HepG2 (cell line): ENCODE measurements around the gene STARD13. TPM values are rescaled to one million over a fixed set of nuclear protein-coding genes. Genes with fewer than 3 reads are reported as not detected.

Experiments used
- ARHGAP35 ChIP-seq: sonication (generic); formaldehyde crosslinking; IDR thresholded peaks from 2 replicates; pipeline ENCODE4 v1.9.0; 2022; ENCODE audit warnings: mild to moderate bottlenecking, inconsistent platforms, moderate library complexity, missing genetic modification reagents, borderline replicate concordance
- ATRX ChIP-seq: sonication (generic); formaldehyde crosslinking; IDR thresholded peaks from 2 replicates; pipeline ENCODE4 v1.4.0; 2020; ENCODE audit warnings: missing genetic modification reagents, borderline replicate concordance
- BRCA1 ChIP-seq: sonication (generic); formaldehyde crosslinking; IDR thresholded peaks from 2 replicates; pipeline ENCODE4 v1.4.0; 2020; ENCODE audit warnings: missing genetic modification reagents
- CAMTA2 ChIP-seq: sonication (generic); formaldehyde crosslinking; IDR thresholded peaks from 2 replicates; pipeline ENCODE4 v1.4.0; 2020; ENCODE audit warnings: mild to moderate bottlenecking, missing genetic modification reagents, borderline replicate concordance
- ETV6 ChIP-seq: sonication (generic); formaldehyde crosslinking; conservative IDR thresholded peaks from 2 replicates; pipeline ENCODE4 v1.4.0; 2020; ENCODE audit warnings: missing genetic modification reagents
- FLYWCH1 ChIP-seq: sonication (generic); formaldehyde crosslinking; IDR thresholded peaks from 2 replicates; pipeline ENCODE4 v1.8.1; 2023; ENCODE audit warnings: mild to moderate bottlenecking, missing genetic modification reagents
- PHF20 ChIP-seq: sonication (generic); formaldehyde crosslinking; IDR thresholded peaks from 2 replicates; pipeline ENCODE4 v1.5.0; 2020; ENCODE audit warnings: mild to moderate bottlenecking, missing genetic modification reagents
- PLRG1 ChIP-seq: fragments of 450-650 bp; conservative IDR thresholded peaks from 2 replicates; pipeline ENCODE4 v1.6.1; 2016
- POLR2AphosphoS5 ChIP-seq: IDR thresholded peaks from 2 replicates; pipeline ENCODE4 v1.6.1; 2012; ENCODE audit warnings: low read depth, low read length
- PRMT3 ChIP-seq: sonication (generic); formaldehyde crosslinking; IDR thresholded peaks from 2 replicates; pipeline ENCODE4 v1.8.1; 2022; ENCODE audit warnings: low read depth, mild to moderate bottlenecking, moderate library complexity, missing genetic modification reagents, borderline replicate concordance
- RAD21 ChIP-seq: fragments of 450-650 bp; formaldehyde crosslinking; IDR thresholded peaks from 2 replicates; pipeline ENCODE4 v1.5.0; 2020; ENCODE audit warnings: mild to moderate bottlenecking
- TCF7 ChIP-seq: sonication (generic); IDR thresholded peaks from 2 replicates; pipeline ENCODE4 v1.6.1; 2016; ENCODE audit warnings: antibody characterized with exemption, low read depth
- ZNF367 ChIP-seq: sonication (generic); formaldehyde crosslinking; IDR thresholded peaks from 2 replicates; pipeline ENCODE4 v1.4.0; 2020; ENCODE audit warnings: missing genetic modification reagents, borderline replicate concordance
- ZNF484 ChIP-seq: sonication (generic); formaldehyde crosslinking; IDR thresholded peaks from 2 replicates; pipeline ENCODE4 v1.5.1; 2020; ENCODE audit warnings: mild to moderate bottlenecking, low read depth, missing genetic modification reagents, borderline replicate concordance
- ZSCAN29 ChIP-seq: sonication (generic); formaldehyde crosslinking; conservative IDR thresholded peaks from 2 replicates; pipeline ENCODE4 v1.4.0; 2020; ENCODE audit warnings: mild to moderate bottlenecking, missing genetic modification reagents
- polyA plus RNA-seq, 8 experiments: library from polyadenylated mRNA; depleted of rRNA in 3 of 8; stranded (reverse) in 7 of 8; unstranded in 1 of 8; fragments of >200 nt; fragmentation: Illumina TruSeq in 4 of 8; extraction: Trizol in 4 of 8; gene quantifications; 2 replicates each; pipeline versions ENCODE4 v1.2.1 to v1.2.3, GENCODE V29; 2011 to 2016; ENCODE audit warnings: low read depth in 4 of 8, missing spikeins in 1 of 8, mixed read lengths in 1 of 8; ENCODE audit not compliant: insufficient read depth in 1 of 8
- total RNA-seq, 5 experiments: library from RNA; depleted of rRNA; stranded (reverse); fragments of >200 nt; fragmentation: Illumina TruSeq; extraction: Trizol; gene quantifications; 2 replicates each; pipeline ENCODE4 v1.2.3, GENCODE V29; 2016; ENCODE audit warnings: low read depth in 1 of 5
- TF ChIP-seq, protein P1 (sequence below): IDR thresholded peaks from 2 replicates; pipeline ENCODE4 v1.6.1; 2016; ENCODE audit warnings: missing genetic modification reagents, missing compliant biosample characterization
- TF ChIP-seq, protein P2 (sequence below): sonication (generic); formaldehyde crosslinking; IDR thresholded peaks from 2 replicates; pipeline ENCODE4 v1.4.0; 2020; ENCODE audit warnings: missing genetic modification reagents, borderline replicate concordance
- TF ChIP-seq, protein P3 (sequence below): sonication (generic); formaldehyde crosslinking; IDR thresholded peaks from 2 replicates; pipeline ENCODE4 v1.4.0; 2020; ENCODE audit warnings: mild to moderate bottlenecking, missing genetic modification reagents, borderline replicate concordance

Gene STARD13
- total and polyA plus RNA-seq, 2 of the 13 experiments (the other 11 are each of a cell fraction or from before 2014, with no cell fraction given), result 12.8 to 14.3 TPM

DNA sequence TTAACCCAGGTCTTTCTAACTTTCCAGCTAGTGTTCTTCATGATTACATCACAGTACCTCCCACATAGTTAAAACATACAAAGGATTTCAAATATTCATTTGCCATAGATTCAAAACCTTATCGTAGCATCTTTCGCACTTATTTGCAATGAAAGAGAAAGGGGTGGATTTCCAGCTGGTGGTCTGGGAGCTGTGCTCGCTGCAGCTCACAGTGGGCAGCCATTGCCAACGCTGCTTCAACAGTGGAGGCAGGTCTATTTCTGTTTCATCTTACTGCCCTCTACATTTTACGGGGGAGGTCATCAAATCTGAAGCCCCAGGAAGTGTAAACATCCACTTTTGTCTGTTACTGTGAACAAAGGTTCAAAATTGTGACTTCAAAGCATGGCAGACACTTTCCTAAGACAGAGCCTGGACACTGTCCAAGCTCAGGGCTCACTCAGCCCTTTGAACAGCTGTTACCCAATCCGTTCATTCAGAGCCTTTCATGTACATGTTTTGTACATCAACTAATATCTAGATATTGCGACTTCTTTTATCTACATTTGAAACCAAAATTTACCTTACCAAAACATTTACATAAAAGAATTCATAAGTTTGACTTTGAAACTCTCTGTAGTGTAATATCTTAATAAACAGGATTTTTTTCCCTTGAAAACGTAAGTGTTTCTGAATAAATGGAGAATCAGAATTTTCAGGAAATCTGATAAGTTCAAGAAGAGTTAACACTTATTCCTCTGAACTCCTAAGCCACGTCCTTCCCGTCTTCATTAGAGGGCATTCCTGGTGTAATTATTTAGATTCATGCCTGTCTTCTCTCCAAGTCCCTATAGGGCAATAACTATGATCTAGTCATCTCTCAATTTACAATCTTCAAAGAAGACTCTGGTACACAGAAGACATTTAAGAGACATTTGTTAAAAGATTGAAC is 25.1 kb downstream of the STARD13 start (continued):
- TF ChIP-seq PHF20 (CRISPR knock-in tag) (no peak), ZSCAN29 (CRISPR knock-in tag) (peak; percentile 77), RAD21 (CRISPR knock-in tag) (peak; percentile 12; the same call in 1 of the 2 replicates), PRMT3 (CRISPR knock-in tag) (no peak), ETV6 (CRISPR knock-in tag) (no peak), ARHGAP35 (CRISPR knock-in tag) (no peak), CAMTA2 (CRISPR knock-in tag) (no peak), PLRG1 (no peak), TCF7 (peak; percentile 100), FLYWCH1 (CRISPR knock-in tag) (no peak), POLR2AphosphoS5 (peak; percentile 55), ATRX (CRISPR knock-in tag) (no peak), BRCA1 (CRISPR knock-in tag) (0 out of 2 replicates have a peak, but pooled peaks have one; percentile 15), ZNF484 (CRISPR knock-in tag) (no peak), ZNF367 (no peak)
- TF ChIP-seq, protein P1, sequence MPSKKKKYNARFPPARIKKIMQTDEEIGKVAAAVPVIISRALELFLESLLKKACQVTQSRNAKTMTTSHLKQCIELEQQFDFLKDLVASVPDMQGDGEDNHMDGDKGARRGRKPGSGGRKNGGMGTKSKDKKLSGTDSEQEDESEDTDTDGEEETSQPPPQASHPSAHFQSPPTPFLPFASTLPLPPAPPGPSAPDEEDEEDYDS (CRISPR knock-in tag), result peak; percentile 74; the same call in 1 of the 2 replicates
- TF ChIP-seq, protein P2, sequence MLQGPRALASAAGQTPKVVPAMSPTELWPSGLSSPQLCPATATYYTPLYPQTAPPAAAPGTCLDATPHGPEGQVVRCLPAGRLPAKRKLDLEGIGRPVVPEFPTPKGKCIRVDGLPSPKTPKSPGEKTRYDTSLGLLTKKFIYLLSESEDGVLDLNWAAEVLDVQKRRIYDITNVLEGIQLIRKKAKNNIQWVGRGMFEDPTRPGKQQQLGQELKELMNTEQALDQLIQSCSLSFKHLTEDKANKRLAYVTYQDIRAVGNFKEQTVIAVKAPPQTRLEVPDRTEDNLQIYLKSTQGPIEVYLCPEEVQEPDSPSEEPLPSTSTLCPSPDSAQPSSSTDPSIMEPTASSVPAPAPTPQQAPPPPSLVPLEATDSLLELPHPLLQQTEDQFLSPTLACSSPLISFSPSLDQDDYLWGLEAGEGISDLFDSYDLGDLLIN (CRISPR knock-in tag), result no peak
- TF ChIP-seq, protein P3, sequence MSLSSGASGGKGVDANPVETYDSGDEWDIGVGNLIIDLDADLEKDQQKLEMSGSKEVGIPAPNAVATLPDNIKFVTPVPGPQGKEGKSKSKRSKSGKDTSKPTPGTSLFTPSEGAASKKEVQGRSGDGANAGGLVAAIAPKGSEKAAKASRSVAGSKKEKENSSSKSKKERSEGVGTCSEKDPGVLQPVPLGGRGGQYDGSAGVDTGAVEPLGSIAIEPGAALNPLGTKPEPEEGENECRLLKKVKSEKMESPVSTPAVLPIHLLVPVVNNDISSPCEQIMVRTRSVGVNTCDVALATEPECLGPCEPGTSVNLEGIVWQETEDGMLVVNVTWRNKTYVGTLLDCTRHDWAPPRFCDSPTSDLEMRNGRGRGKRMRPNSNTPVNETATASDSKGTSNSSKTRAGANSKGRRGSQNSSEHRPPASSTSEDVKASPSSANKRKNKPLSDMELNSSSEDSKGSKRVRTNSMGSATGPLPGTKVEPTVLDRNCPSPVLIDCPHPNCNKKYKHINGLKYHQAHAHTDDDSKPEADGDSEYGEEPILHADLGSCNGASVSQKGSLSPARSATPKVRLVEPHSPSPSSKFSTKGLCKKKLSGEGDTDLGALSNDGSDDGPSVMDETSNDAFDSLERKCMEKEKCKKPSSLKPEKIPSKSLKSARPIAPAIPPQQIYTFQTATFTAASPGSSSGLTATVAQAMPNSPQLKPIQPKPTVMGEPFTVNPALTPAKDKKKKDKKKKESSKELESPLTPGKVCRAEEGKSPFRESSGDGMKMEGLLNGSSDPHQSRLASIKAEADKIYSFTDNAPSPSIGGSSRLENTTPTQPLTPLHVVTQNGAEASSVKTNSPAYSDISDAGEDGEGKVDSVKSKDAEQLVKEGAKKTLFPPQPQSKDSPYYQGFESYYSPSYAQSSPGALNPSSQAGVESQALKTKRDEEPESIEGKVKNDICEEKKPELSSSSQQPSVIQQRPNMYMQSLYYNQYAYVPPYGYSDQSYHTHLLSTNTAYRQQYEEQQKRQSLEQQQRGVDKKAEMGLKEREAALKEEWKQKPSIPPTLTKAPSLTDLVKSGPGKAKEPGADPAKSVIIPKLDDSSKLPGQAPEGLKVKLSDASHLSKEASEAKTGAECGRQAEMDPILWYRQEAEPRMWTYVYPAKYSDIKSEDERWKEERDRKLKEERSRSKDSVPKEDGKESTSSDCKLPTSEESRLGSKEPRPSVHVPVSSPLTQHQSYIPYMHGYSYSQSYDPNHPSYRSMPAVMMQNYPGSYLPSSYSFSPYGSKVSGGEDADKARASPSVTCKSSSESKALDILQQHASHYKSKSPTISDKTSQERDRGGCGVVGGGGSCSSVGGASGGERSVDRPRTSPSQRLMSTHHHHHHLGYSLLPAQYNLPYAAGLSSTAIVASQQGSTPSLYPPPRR (CRISPR knock-in tag), result peak; percentile 93
